H7 (cell line): ENCODE results near the gene WASF3. TPM values are rescaled to one million over a fixed set of nuclear protein-coding genes. Genes with fewer than 3 reads are reported as not detected.
A peak's percentile ranks its signal among the peaks of the same experiment; 100 is the strongest.

Source experiments
- DNase-seq: peaks from one replicate; pipeline ENCODE4 v3.0.0; 2012
- H3K27me3 ChIP-seq: 2 replicates; pipeline ENCODE4 v1.6.0; 2011; ENCODE audit warnings: mild to moderate bottlenecking, low read length; ENCODE audit not compliant: control insufficient read depth, insufficient read depth
- H3K36me3 ChIP-seq: replicated peaks from 2 replicates; pipeline ENCODE4 v1.5.1; 2011; ENCODE audit warnings: low read length; ENCODE audit not compliant: control insufficient read depth, insufficient read depth
- H3K4me3 ChIP-seq: 2 replicates; pipeline ENCODE4 v1.5.1; 2011; ENCODE audit warnings: low read depth, mild to moderate bottlenecking, control low read depth, low read length, moderate library complexity; ENCODE audit not compliant: insufficient read depth
- total RNA-seq: library from RNA; depleted of rRNA; stranded (reverse); fragments of >200 nt; shearing (Covaris generic); gene quantifications from 2 replicates; pipeline ENCODE4 v1.2.3, GENCODE V29; 2014; rRNA removed

WASF3 gene, protein sequence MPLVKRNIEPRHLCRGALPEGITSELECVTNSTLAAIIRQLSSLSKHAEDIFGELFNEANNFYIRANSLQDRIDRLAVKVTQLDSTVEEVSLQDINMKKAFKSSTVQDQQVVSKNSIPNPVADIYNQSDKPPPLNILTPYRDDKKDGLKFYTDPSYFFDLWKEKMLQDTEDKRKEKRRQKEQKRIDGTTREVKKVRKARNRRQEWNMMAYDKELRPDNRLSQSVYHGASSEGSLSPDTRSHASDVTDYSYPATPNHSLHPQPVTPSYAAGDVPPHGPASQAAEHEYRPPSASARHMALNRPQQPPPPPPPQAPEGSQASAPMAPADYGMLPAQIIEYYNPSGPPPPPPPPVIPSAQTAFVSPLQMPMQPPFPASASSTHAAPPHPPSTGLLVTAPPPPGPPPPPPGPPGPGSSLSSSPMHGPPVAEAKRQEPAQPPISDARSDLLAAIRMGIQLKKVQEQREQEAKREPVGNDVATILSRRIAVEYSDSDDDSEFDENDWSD
- 19.1 and 26.9 TPM in 2 replicates for total RNA-seq

DNA sequence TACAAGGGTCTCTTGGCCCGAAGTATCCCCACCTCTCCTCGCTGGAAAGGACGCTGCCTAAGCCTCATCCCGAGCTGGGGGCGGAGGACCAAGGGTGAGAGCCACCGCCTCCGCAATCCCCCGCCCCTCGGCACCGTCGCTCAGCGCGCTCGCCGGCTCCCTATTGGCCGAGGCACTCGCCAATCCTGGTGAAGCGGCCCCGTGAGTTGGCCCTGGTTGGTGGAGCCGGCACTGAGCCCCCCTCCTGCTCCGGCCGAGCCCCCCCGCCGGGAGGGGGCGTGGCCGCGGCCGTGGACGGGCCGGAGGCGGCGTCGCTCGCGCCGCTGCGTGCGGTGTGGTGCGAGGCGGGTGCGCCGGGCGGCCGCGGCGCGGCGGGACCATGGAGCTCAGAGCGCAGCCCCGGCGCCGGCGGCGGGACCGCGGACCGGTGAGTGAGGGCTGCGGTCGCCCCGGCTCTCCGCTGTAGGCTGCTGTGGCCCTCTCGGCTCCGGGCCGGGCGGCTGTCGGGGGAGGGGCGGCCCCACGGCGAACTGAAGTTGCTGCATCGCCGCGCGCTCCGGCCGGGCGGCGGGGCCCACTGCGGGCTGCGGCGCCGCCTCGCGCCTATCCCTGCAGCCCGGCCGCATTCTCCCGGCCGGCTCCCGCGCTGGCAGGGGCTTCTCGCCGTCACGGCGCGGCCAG, at the start of gene WASF3:
WASF3 (plus strand) TSS at position 291 of the 681 bp plus-strand sequence. CDS start 84,588 bp downstream, outside the sequence.
- Histone ChIP-seq H3K4me3 (peak within 1 kb of the TSS; percentile 77), H3K36me3 (no peaks in the 10 kb centered on the region), H3K27me3 (peaks cover 10% of the 10 kb centered on the region)
- DNase-seq = peak; percentile 99

DNA sequence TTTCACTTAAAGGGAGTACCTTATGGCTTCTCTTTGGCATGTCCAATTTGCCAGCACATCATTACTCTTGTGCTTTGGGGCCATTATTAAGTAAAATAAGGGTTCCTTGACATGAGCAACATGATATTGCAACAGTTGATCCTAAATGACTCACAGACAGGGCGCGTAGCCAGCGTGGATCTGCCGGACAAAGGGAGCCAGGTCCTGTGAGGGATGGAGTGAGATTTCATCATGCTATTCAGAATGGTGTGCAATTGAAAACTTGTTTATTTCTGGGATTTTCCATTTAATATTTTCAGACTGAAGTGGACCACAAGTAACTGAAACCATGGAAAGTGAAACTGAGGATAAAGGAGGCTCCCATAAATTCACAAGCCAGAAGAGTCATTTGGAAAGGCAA, 48.6 kb upstream of the WASF3 start:
- H3K4me3 ChIP-seq = no peak overlapping the region
- H3K27me3 ChIP-seq = no peaks in the 10 kb centered on the region
- DNase-seq = no peak
- H3K36me3 ChIP-seq = no peaks in the 10 kb centered on the region

DNA sequence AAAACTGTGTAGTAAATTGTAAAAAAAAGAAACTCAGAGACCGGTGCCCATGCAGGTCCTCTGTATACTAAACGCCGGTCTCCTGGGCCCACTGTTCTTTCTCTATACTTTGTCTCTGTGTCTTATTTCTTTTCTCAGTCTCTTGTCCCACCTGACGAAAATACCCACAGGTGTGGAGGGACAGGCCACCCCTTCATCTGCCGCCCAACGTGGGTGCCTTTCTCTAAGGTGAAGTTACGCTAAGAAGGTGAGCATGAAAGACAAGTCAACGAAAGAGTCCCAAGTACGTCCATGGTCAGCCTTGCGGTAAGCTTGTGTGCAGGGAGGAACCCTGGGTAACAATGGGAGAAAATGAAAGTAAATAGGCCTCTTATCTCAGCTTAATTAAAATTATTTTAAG, 48.0 kb upstream of the WASF3 start:
- no peak overlapping the region for H3K4me3 ChIP-seq
- no peaks in the 10 kb centered on the region for H3K27me3 ChIP-seq
- no peaks in the 10 kb centered on the region for H3K36me3 ChIP-seq
- no peak for DNase-seq

DNA sequence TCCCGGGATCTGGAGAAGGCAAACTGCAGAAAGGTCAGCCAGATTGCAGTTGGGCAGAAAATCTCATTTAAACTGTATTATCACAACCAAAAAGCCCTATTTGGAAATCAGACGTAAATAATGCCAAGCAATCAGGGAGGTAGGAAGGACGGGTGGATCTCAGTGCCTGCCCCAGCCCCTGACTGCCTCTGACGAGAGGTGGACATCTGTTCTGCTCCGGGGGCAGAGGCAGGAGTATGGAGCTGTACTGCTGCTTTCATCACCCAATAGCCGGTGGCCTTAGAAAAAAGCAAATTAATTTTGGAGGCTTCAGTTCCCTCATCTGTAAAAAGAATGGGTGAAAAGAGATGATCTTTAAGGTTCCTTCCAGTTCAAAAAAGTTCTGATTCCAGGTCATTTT, 43.6 kb upstream of the WASF3 start:
- Histone ChIP-seq H3K27me3 (no peaks in the 10 kb centered on the region), H3K36me3 (no peaks in the 10 kb centered on the region), H3K4me3 (no peak overlapping the region)
- DNase-seq = no peak

DNA sequence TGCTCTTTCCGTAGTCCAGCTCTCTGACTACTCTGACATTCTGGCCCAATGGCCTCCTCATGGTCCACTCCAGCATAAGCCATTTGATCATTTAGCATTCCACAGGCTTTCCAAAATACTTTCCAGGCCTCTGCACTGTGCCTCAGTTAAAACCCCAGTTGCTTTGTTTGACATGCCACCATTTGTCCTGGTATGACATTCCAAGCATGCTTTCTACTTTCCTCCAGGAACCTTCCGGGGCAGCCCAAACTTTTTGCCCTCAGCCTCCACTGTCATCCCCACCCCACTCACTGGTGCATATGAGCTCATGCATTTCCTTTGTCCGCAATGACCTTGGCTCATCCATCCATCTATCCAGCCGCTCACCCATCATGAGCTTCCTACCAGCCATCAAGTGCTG, 41.8 kb upstream of the WASF3 start:
- Histone ChIP-seq H3K4me3 (no peak overlapping the region), H3K36me3 (no peaks in the 10 kb centered on the region), H3K27me3 (no peaks in the 10 kb centered on the region)
- no peak for DNase-seq

DNA sequence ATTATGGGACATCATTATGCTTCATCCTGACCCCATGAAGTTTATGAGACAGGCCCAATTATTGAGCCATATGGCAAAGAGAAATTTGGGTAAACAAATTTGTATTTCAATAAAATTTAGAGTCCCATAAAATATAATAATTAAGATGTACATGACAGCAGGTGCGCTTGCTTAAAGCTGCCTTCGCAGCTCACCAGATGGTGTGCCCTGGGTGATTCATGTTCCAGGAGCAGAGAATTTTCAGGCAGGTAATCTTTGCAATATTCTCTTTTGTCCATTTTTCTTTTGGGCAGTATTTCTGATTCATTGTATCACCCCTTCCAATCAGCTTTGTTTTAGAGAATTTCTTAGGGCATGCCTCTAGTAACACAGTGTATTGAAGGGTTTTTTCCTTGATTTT, 39.5 kb upstream of the WASF3 start:
- H3K4me3 ChIP-seq = no peak overlapping the region
- no peak for DNase-seq
- no peaks in the 10 kb centered on the region for H3K27me3 ChIP-seq
- H3K36me3 ChIP-seq = no peaks in the 10 kb centered on the region

DNA sequence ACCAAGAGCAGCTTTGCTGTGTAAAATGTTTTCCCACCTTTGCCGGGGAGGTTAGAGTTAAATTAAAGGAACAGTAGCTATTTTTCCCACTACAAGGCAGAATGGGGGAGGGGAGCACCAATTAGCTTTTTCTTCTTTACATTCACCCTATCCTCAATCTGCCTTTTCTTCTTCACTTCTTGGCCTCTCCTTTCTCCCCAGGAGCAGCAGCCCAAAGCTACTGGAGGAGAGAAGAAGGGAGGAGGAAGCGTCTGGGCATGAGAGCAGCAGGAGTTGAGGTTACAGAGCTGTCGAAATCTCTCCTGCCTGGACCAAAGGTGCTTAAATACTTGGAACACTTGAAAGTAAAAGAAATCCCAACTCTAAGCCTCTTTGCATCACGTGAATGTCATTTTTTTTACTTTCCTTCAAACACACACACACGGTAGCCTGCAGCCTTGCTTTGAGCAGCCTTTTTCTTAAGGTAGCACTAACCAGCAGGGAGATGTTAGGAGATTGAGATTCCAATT, 39.0 kb upstream of the WASF3 start:
- Histone ChIP-seq H3K36me3 (no peaks in the 10 kb centered on the region), H3K27me3 (no peaks in the 10 kb centered on the region), H3K4me3 (no peak overlapping the region)
- peak; percentile 51 for DNase-seq

DNA sequence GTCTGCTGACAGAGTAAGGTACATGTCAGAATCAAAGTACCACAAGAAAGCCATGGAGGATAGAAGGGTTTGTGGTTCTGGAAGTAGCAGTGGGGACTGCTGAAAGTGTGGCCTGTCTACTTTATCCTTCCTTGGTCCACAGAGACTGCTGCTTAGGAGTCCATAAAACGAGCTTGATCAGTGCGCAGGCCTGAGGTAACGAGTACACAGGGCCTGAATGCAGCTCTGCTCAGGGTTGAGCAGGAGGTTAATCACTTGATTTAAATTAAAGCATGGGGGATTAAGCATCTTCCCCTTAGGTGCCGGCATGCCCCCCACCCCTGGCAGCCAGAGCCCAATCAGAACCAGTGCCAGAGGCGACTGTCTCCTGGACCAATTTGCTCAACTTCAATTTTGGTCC, 34.9 kb upstream of the WASF3 start:
- H3K4me3 ChIP-seq = no peak overlapping the region
- no peaks in the 10 kb centered on the region for H3K36me3 ChIP-seq
- no peak for DNase-seq
- H3K27me3 ChIP-seq = no peaks in the 10 kb centered on the region

DNA sequence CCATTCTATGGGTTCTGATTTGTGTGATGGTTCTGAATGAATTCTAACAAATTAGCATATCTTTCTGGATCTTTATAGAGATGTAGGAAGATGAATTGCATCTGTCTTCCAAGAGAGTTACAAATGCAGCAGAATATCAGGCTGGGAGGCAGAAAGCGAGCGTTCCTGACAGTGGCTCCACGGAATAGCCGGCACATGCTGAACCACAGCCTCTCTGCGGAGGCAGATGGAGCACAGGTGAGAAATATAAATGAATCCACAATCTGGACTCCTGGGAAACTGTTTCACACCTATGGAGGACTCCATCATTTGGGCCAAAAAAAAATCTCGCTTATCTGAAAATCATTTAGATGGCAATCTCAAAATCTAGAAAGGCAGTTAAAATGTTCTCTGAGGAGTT, 34.5 kb upstream of the WASF3 start:
- H3K36me3 ChIP-seq = no peaks in the 10 kb centered on the region
- H3K4me3 ChIP-seq = no peak overlapping the region
- no peaks in the 10 kb centered on the region for H3K27me3 ChIP-seq
- no peak for DNase-seq

DNA sequence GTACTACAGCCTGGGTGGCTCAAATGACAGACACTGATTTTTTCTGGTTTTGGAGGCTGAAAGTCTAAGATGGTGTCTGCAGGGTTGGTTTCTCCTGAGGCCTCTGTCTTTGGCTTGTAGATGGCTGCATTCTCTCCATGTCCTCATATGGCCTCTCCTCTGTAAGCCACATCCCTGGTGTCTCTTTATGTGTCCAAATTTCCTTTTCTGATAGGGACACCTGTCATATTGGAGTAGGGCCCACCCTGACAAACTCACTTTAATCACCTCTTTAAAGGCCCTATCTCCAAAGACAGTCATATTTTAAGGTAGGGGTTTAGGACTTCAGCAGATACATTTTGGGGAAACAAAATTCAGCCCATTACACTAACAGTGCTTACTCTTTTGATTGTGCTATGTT, 32.0 kb upstream of the WASF3 start:
- Histone ChIP-seq H3K4me3 (no peak overlapping the region), H3K27me3 (no peaks in the 10 kb centered on the region), H3K36me3 (no peaks in the 10 kb centered on the region)
- DNase-seq = no peak

DNA sequence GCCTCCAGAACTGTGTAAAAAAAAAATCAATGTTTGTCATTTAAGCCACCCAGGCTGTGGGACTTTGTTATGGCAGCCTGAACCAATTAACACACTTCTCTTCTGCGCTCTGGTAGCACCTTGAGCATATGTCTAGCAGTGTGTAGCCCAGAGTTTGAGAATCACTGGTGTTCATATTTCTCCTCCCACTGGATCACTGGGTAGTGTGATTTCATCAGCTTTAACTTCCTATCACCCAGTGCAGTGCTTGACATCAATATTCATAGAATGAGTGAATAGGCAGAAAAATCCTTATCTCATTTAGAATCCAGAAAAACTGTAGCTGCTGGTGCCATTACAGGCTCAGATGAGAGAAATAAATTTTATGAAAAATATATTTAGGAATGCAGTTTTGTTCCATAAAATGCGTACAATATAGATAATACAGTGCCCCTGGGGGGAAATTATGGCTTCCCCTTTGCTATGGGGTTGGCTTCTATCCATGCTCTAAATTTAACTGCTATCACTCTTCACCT, 30.7 kb upstream of the WASF3 start:
- H3K27me3 ChIP-seq = no peaks in the 10 kb centered on the region
- no peak overlapping the region for H3K4me3 ChIP-seq
- no peaks in the 10 kb centered on the region for H3K36me3 ChIP-seq
- DNase-seq = no peak

DNA sequence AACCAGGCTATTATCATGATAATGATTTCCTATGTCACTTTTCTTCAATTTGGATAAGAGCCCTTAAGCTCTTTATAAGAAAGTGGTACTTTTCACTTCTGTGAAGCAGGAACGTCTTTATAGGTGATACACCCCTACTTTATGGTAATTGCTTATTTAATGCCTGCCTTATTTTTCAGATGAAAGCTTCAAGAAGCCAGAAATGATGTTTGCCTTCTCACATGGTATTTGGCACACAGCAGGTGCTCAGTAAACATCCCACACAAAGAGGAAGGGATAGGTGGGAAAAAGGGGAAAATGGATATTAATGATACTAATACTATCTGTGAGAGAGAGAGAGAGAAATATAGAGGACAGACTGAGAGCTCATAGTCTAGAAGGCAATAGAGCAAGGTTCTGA, 29.0 kb upstream of the WASF3 start:
- Histone ChIP-seq H3K27me3 (no peaks in the 10 kb centered on the region), H3K36me3 (no peaks in the 10 kb centered on the region), H3K4me3 (no peak overlapping the region)
- DNase-seq = no peak

DNA sequence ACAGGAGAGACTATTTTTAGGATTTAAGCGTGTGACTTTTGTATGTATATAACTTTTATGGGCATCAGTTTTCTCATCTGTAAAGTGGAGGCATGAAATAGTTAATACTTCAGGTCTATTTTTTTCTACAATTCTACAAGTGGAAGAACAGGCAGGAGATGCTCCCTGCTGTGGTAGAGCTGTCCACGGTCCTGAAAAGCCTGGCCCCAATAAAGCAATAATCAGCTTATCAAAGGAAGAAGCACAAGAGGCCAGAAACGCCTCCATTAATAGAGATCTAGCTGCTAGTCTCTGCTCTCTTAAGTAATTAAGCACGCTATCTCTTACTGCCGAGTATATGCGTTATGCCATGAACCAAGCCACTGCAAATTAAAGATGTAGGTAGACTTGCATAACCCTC, 28.0 kb upstream of the WASF3 start:
- H3K27me3 ChIP-seq = no peaks in the 10 kb centered on the region
- no peak overlapping the region for H3K4me3 ChIP-seq
- DNase-seq = peak; percentile 74
- H3K36me3 ChIP-seq = no peaks in the 10 kb centered on the region

DNA sequence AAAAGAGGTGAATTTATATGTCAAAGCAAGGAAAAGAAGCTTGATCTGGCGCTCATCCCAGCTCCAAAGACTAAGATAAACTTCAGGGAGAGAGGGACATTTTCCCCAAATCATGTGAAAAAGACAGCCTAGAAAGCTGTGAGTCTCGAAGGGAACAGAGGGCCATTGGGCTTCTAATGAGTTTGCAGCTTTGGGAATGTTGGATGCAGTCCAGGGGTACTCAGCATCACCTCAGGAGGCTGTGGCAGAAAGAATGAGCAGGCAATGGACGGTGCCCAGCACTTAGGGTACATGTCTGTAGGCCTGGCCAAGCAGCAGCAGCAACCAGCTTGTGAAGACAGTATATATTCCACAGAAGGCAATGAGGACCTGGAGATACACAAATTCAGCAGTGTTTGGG, 25.7 kb upstream of the WASF3 start:
- no peaks in the 10 kb centered on the region for H3K27me3 ChIP-seq
- no peak for DNase-seq
- no peak overlapping the region for H3K4me3 ChIP-seq
- no peaks in the 10 kb centered on the region for H3K36me3 ChIP-seq
